Measurements from ENCODE around the gene PRKRA. TPM values are rescaled to one million over a fixed set of nuclear protein-coding genes. Genes with fewer than 3 reads are reported as not detected.

The PRKRA gene
- polyA plus RNA-seq, 1 of the 3 experiments (the other 2 are of a cell fraction), result 44.3 TPM

GRCh38 chr2:178478439-178479274 lies 27.7 kb upstream of the PRKRA start, which contains the start of gene FKBP7 (continued):
- TF ChIP-seq, protein P1, sequence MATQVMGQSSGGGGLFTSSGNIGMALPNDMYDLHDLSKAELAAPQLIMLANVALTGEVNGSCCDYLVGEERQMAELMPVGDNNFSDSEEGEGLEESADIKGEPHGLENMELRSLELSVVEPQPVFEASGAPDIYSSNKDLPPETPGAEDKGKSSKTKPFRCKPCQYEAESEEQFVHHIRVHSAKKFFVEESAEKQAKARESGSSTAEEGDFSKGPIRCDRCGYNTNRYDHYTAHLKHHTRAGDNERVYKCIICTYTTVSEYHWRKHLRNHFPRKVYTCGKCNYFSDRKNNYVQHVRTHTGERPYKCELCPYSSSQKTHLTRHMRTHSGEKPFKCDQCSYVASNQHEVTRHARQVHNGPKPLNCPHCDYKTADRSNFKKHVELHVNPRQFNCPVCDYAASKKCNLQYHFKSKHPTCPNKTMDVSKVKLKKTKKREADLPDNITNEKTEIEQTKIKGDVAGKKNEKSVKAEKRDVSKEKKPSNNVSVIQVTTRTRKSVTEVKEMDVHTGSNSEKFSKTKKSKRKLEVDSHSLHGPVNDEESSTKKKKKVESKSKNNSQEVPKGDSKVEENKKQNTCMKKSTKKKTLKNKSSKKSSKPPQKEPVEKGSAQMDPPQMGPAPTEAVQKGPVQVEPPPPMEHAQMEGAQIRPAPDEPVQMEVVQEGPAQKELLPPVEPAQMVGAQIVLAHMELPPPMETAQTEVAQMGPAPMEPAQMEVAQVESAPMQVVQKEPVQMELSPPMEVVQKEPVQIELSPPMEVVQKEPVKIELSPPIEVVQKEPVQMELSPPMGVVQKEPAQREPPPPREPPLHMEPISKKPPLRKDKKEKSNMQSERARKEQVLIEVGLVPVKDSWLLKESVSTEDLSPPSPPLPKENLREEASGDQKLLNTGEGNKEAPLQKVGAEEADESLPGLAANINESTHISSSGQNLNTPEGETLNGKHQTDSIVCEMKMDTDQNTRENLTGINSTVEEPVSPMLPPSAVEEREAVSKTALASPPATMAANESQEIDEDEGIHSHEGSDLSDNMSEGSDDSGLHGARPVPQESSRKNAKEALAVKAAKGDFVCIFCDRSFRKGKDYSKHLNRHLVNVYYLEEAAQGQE (IDR thresholded peaks at IDR 0.05; ENCODE audit: low read depth, low read length), result no peak
- TF ChIP-seq TAF1 (IDR thresholded peaks at IDR 0.05; ENCODE audit: borderline replicate concordance, low read depth, low read length) (peak; percentile 82), EP300 (IDR thresholded peaks at IDR 0.05; ENCODE audit: borderline replicate concordance in 1 of 2, low read depth in 1 of 2, low read length in 1 of 2) (no peak), GABPA (IDR thresholded peaks at IDR 0.05; ENCODE audit: low read depth) (peak; percentile 16; the same call in 1 of the 2 replicates), FOSL2 (IDR thresholded peaks at IDR 0.05; ENCODE audit: borderline replicate concordance, low read depth) (no peak), YY1 (IDR thresholded peaks at IDR 0.05; ENCODE audit: low read depth) (0 out of 2 replicates have a peak, but pooled peaks have one; percentile 13), IRF3 (IDR thresholded peaks at IDR 0.05; ENCODE audit: low read depth, low read length) (no peak), MEF2A (IDR thresholded peaks at IDR 0.05; ENCODE audit: borderline replicate concordance, low read depth) (no peak), RCOR1 (IDR thresholded peaks at IDR 0.05; ENCODE audit: low read length) (no peak)

GRCh38 chr2:178478130-178478438 lies 27.1 kb upstream of the PRKRA start:
- H3K79me2 ChIP-seq (ENCODE audit: insufficient read depth), result peaks cover 62% of the 10 kb centered on the region
- H3K4me3 ChIP-seq (ENCODE audit: low read depth in 2 of 2, low read length in 1 of 2), result peak overlapping the region; percentile 62 to 93
- no peaks in the 10 kb centered on the region for H3K9me2 ChIP-seq
- TF ChIP-seq TEAD4 (IDR thresholded peaks at IDR 0.05; ENCODE audit: borderline replicate concordance, insufficient read depth) (no peak), YY1 (IDR thresholded peaks at IDR 0.05; ENCODE audit: low read depth) (no peak; the same call in 1 of the 2 replicates)
- H3K9me3 ChIP-seq, result no peaks in the 10 kb centered on the region
- H3K9ac ChIP-seq, result peak overlapping the region; percentile 89
- H3K4me2 ChIP-seq, result peak overlapping the region; percentile 80
- H3F3A ChIP-seq (replicated peaks; ENCODE audit: insufficient read depth), result peaks cover 19% of the 10 kb centered on the region
- peak overlapping the region; percentile 95 for H2AFZ ChIP-seq (ENCODE audit: low read depth)
- peaks cover 22% of the 10 kb centered on the region for H4K20me1 ChIP-seq (ENCODE audit: insufficient read depth)
- H3K27ac ChIP-seq (ENCODE audit: low read depth in 2 of 2, low read length in 1 of 2), result peak overlapping the region; percentile 78 to 91
- DNase-seq, result no peak
- H3K27me3 ChIP-seq (ENCODE audit: insufficient read depth), result no peaks in the 10 kb centered on the region
- H3K36me3 ChIP-seq (replicated peaks in 1 of 2; ENCODE audit: control insufficient read depth in 1 of 2, insufficient read depth in 2 of 2, low read length in 1 of 2), result peaks cover 0 to 5% of the 10 kb centered on the region in 2 experiments
- CTCF ChIA-PET, result no interaction called here
- peaks cover 17 to 26% of the 10 kb centered on the region in 2 experiments for H3K4me1 ChIP-seq (ENCODE audit: control insufficient read depth in 1 of 2, insufficient read depth in 2 of 2, low read depth in 1 of 2, low read length in 1 of 2)
- WGBS (ENCODE audit: low lambda C conversion rate), result 1% methylated on average over 10 of the region's 10 CpGs
- POLR2A ChIA-PET, result no interaction called here

Measured in SK-N-SH (cell line).